ENCODE data around the gene PKP2.

DNA sequence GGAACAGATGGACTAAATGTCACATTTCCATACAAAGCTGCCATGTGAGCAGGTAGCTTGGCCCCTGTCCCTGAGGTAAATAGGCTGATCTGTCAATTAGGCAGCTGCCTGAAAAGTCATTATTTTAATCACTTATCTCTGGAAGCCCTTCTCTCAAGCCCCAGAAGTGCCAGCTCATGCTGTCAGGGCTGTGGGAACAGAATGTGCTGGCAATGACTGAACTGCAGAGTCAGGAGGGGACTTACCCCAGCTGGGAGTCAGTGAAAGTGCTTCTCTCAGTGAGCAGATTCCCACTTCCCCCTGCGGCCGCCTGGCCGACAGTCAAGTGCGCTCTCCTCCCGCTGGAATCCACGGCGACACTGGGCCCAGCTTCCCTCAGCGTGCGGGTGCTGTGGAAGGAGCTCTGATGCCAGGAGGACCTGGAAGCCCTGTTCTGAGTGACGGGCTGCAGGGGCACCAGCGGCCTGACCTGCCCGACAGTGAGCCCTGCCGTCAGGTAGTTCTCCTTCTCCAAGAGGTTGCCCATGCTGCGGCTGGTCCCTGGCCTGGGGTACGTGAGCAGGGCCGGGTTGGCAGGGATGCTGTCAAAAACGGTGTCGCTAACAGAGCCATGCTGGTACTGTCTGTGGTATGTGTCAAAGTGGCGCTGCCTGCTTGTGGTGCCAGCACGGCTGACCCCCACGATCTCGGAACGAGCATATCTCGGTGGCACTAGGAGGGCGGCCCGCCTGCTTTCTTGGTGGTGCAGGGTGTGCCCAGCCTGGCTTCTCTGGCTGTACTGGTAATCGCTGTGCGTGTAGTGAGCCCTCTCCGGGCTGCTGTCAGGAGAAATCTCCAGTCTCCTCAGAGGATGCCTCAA lies 18.7 kb downstream of the PKP2 start:
- TF ChIP-seq EZH2 (IDR thresholded peaks at IDR 0.05; ENCODE audit: insufficient read depth, poor library complexity, severe bottlenecking) = no peak
- no peak for TF ChIP-seq EZH2phosphoT487 (IDR thresholded peaks at IDR 0.05; ENCODE audit: insufficient read depth, low read depth)
